Stimulated activated CD8-positive, alpha-beta memory T cell treated with anti-CD3 and anti-CD28 coated beads, Interleukin-2, amount 100 ng/mL, for 1 hour (primary cell): ENCODE results near the gene SERPINA6.
"Not testable (repeated sequence)": the region's sequence is repeated elsewhere in the genome, so short reads cannot be mapped to it uniquely, and the experiment has no call there.

Experiments
- DNase-seq, 2 donors: peaks; one replicate each; pipeline ENCODE4 v3.0.0-alpha.2; 2020; ENCODE audit warnings: low read depth in 2 of 2

Gene SERPINA6

GRCh38 chr14:94328196-94328595 lies 5.1 kb upstream of the SERPINA6 start:
- DNase-seq = no peak

- no peak for DNase-seq
Measured at GRCh38 chr14:94321421-94322271, 1.5 kb downstream of the SERPINA6 start.

GRCh38 chr14:94320243-94320642 lies 2.9 kb downstream of the SERPINA6 start:
- DNase-seq = no peak

GRCh38 chr14:94317259-94317658 lies 5.9 kb downstream of the SERPINA6 start:
- DNase-seq = no peak

- DNase-seq = no peak
Measured at GRCh38 chr14:94316692-94317091, 6.4 kb downstream of the SERPINA6 start.

GRCh38 chr14:94314890-94315289 lies 8.2 kb downstream of the SERPINA6 start:
- DNase-seq = no peak

- no peak for DNase-seq
Measured at GRCh38 chr14:94313991-94314655, 9.0 kb downstream of the SERPINA6 start.

- no peak for DNase-seq
Measured at GRCh38 chr14:94312481-94313246, 10.5 kb downstream of the SERPINA6 start.

- no peak for DNase-seq
Measured at GRCh38 chr14:94310248-94310647, 12.9 kb downstream of the SERPINA6 start.

- no peak for DNase-seq
Measured at GRCh38 chr14:94309721-94310120, 13.4 kb downstream of the SERPINA6 start.

- no peak for DNase-seq
Measured at GRCh38 chr14:94307410-94307992, 15.6 kb downstream of the SERPINA6 start.

GRCh38 chr14:94306047-94306978 lies 16.8 kb downstream of the SERPINA6 start:
- DNase-seq = no peak

GRCh38 chr14:94305620-94306019 lies 17.5 kb downstream of the SERPINA6 start:
- DNase-seq = no peak

GRCh38 chr14:94304243-94304642 lies 18.9 kb downstream of the SERPINA6 start:
- no peak for DNase-seq

- no peak for DNase-seq
Measured at GRCh38 chr14:94303111-94303510, 20.0 kb downstream of the SERPINA6 start.

GRCh38 chr14:94298130-94298529 lies 25.0 kb downstream of the SERPINA6 start:
- no peak for DNase-seq

- not testable (repeated sequence) for DNase-seq
Measured at GRCh38 chr14:94296181-94296545, 27.0 kb downstream of the SERPINA6 start.

- DNase-seq = no peak
Measured at GRCh38 chr14:94295360-94296180, 27.6 kb downstream of the SERPINA6 start.

- DNase-seq = no peak
Measured at GRCh38 chr14:94293578-94293924, 29.6 kb downstream of the SERPINA6 start.

- DNase-seq = no peak
Measured at GRCh38 chr14:94292872-94293577, 30.1 kb downstream of the SERPINA6 start, which contains the start of gene SERPINA10. Gene SERPINA10, minus strand, starts transcription at chr14:94293268. Its CDS starts 2,675 bp downstream, at chr14:94290593.
